Karpas-422 (cell line): ENCODE data around the gene KMT2A. TPM values are rescaled to one million over a fixed set of nuclear protein-coding genes. Genes with fewer than 3 reads are reported as not detected.
A peak's percentile ranks its signal among the peaks of the same experiment; 100 is the strongest.
"Not testable (repeated sequence)": the region's sequence is repeated elsewhere in the genome, so short reads cannot be mapped to it uniquely, and the experiment has no call there.

Experiments
- DNase-seq: peaks from one replicate; pipeline ENCODE4 v3.0.0-alpha.2; 2015
- H2AFZ ChIP-seq: fragments of 200-600 bp; sonication (generic); 2 replicates; pipeline ENCODE4 v1.6.1; 2014; ENCODE audit warnings: antibody characterized with exemption, low read length, mixed read lengths
- H3K27ac ChIP-seq: fragments of 200-600 bp; sonication (generic); 2 replicates; pipeline ENCODE4 v1.5.1; 2014; ENCODE audit warnings: mild to moderate bottlenecking, low read length, moderate library complexity
- H3K27me3 ChIP-seq: fragments of 200-600 bp; sonication (generic); 2 replicates; pipeline ENCODE4 v1.6.1; 2014; ENCODE audit warnings: low read length, mixed read lengths
- H3K36me3 ChIP-seq: fragments of 200-600 bp; sonication (generic); 2 replicates; pipeline ENCODE4 v1.6.1; 2014; ENCODE audit warnings: low read length, mixed read lengths; ENCODE audit not compliant: insufficient read depth
- H3K4me1 ChIP-seq: fragments of 200-600 bp; sonication (generic); 2 replicates; pipeline ENCODE4 v1.6.1; 2014; ENCODE audit warnings: mild to moderate bottlenecking, low read length, mixed read lengths
- H3K4me2 ChIP-seq: fragments of 200-600 bp; sonication (generic); 2 replicates; pipeline ENCODE4 v1.6.1; 2014; ENCODE audit warnings: low read length, low read depth, mild to moderate bottlenecking; ENCODE audit not compliant: poor library complexity, severe bottlenecking
- H3K4me3 ChIP-seq: fragments of 200-600 bp; sonication (generic); 2 replicates; pipeline ENCODE4 v1.5.1; 2014; ENCODE audit warnings: mild to moderate bottlenecking, antibody characterized with exemption, low read length, mixed read lengths
- H3K79me2 ChIP-seq: fragments of 200-600 bp; sonication (generic); 2 replicates; pipeline ENCODE4 v1.6.1; 2014; ENCODE audit warnings: mild to moderate bottlenecking, low read length, mixed read lengths
- H3K9ac ChIP-seq: fragments of 200-600 bp; sonication (generic); 2 replicates; pipeline ENCODE4 v1.6.0; 2014; ENCODE audit warnings: low read length
- H3K9me2 ChIP-seq: fragments of 200-600 bp; sonication (generic), shearing (Covaris generic); replicated peaks from 2 replicates; pipeline ENCODE4 v1.6.0; 2014; ENCODE audit warnings: mild to moderate bottlenecking, low read length, moderate library complexity; ENCODE audit not compliant: insufficient read depth
- H3K9me3 ChIP-seq: fragments of 300-700, 200-600 bp; sonication (generic); 2 replicates; pipeline ENCODE4 v1.6.1; 2014; ENCODE audit warnings: low read length, mixed read lengths
- H4K20me1 ChIP-seq: fragments of 200-600 bp; sonication (generic); 2 replicates; pipeline ENCODE4 v1.6.1; 2014; ENCODE audit warnings: mild to moderate bottlenecking, antibody characterized with exemption, low read length, low read depth; ENCODE audit not compliant: insufficient read depth
- total RNA-seq: library from RNA; depleted of rRNA; stranded (reverse); fragments of >200 nt; shearing (Covaris generic); gene quantifications from 2 replicates; pipeline ENCODE4 v1.2.3, GENCODE V29; 2014; ENCODE audit warnings: low replicate concordance; rRNA removed

Gene KMT2A
- 37.6 and 40.7 TPM in 2 replicates for total RNA-seq

GRCh38 chr11:118435893-118436624, at the start of gene KMT2A:
Gene KMT2A, plus strand, starts transcription at chr11:118436492. Its CDS starts 21 bp downstream, at chr11:118436513.
- no peaks in the 10 kb centered on the region for H3K9me3 ChIP-seq
- H3K9ac ChIP-seq: peak within 1 kb of the TSS; percentile 90
- DNase-seq: peak; percentile 94
- peaks cover 6% of the 10 kb centered on the region; the same call in 1 of the 2 replicates for H3K36me3 ChIP-seq
- H3K4me2 ChIP-seq: peak within 1 kb of the TSS; percentile 92
- H3K27me3 ChIP-seq: no peaks in the 10 kb centered on the region
- H2AFZ ChIP-seq: no peak within 1 kb of the TSS
- H3K79me2 ChIP-seq: peaks cover 45% of the 10 kb centered on the region
- H4K20me1 ChIP-seq: peaks cover 11% of the 10 kb centered on the region; the same call in 1 of the 2 replicates
- peak within 1 kb of the TSS; percentile 83 for H3K4me3 ChIP-seq
- peak within 1 kb of the TSS; percentile 93 for H3K27ac ChIP-seq
- H3K9me2 ChIP-seq: no peaks in the 10 kb centered on the region
- peaks cover 48% of the 10 kb centered on the region for H3K4me1 ChIP-seq

DNA sequence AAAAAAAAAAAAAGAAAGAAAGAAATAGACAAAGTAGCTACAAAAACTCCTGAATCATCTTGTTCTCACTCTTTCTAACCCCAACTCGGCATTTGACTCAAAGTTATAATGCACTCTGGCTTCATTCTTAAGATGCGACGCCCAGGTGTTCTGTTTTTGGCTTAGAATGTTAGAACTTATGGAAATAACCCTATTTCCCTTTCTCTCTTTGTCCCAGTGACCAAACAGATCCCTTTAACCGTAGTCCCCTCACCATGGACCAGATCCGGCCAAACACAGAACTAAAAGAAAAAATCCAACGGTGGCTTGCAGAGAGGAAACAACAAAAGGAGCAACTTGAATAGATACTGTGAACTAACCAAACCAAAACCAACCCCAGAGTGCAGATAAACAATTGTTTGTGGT, 40.2 kb upstream of the KMT2A start:
- H2AFZ ChIP-seq: no peak overlapping the region
- no peaks in the 10 kb centered on the region for H3K9me3 ChIP-seq
- no peak for DNase-seq
- no peak overlapping the region for H3K4me2 ChIP-seq
- H3K79me2 ChIP-seq: 0 out of 2 replicates have a peak, but pooled peaks cover 4% of the 10 kb centered on the region
- no peaks in the 10 kb centered on the region for H4K20me1 ChIP-seq
- H3K4me3 ChIP-seq: no peak overlapping the region
- peaks cover 9% of the 10 kb centered on the region; the same call in 1 of the 2 replicates for H3K36me3 ChIP-seq
- H3K9me2 ChIP-seq: no peaks in the 10 kb centered on the region
- no peak overlapping the region for H3K9ac ChIP-seq
- no peaks in the 10 kb centered on the region for H3K27me3 ChIP-seq
- peaks cover 16% of the 10 kb centered on the region for H3K4me1 ChIP-seq
- no peak overlapping the region for H3K27ac ChIP-seq

DNA sequence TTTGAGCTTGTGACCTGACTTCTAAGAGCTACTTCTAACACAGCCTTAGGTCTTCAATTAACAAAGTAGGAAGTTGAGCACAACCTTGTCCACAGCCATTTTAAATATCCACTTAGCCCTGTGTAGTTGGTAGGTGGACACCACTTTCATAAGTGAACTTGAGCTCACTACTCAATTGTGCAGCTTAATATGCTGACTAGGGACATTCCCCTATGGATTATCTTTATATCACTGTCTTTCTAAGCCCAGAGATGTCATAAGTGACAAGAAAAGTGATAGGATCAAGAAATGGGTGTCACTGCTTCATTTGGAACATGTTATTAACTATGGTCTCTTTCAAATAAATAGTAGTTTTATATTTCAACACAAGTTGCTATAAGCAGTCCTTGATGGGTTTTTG, 38.8 kb upstream of the KMT2A start:
- peaks cover 9% of the 10 kb centered on the region; the same call in 1 of the 2 replicates for H4K20me1 ChIP-seq
- H2AFZ ChIP-seq: no peak overlapping the region
- H3K27ac ChIP-seq: peak overlapping the region; percentile 41; the same call in 1 of the 2 replicates
- no peaks in the 10 kb centered on the region for H3K27me3 ChIP-seq
- peaks cover 6% of the 10 kb centered on the region; the same call in 1 of the 2 replicates for H3K36me3 ChIP-seq
- peaks cover 14% of the 10 kb centered on the region for H3K79me2 ChIP-seq
- H3K4me3 ChIP-seq: no peak overlapping the region
- peaks cover 18% of the 10 kb centered on the region for H3K4me1 ChIP-seq
- no peak overlapping the region for H3K4me2 ChIP-seq
- no peaks in the 10 kb centered on the region for H3K9me2 ChIP-seq
- no peaks in the 10 kb centered on the region for H3K9me3 ChIP-seq
- H3K9ac ChIP-seq: no peak overlapping the region
- DNase-seq: no peak

DNA sequence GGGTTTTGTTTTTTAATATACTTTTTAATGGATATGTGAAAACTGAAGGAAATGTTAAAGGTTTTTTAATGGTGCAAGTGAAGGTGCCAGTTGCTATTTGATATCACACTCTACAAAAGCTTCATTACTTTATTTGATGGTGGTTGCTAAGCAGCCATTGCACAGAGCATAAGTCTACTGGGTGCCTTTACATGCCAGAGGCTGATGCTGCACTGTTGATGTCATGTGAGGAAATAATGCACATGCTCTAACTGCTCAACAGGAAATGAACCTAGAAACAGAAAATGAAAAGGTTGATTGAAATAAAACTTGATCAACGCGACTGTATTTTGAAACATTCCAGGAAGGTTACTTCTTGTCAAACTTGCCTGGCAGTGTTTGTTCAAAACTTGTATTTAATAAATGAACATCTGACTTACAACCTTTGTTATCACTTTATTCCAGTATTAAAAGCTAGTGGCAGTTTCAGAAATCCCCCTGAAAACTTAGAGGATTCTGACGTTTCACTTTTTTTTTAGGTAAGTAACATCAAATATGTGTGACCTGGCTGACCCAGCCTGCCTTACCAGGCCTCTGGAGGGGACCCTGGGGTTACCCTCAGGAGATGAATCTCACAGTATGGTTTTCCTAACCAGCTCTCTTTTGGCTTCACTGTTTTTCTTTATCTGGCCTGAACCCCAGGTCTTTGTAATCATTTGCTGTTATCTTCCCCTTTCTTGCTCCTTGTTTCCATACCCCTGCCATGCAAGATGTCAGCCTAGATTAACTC, 37.3 kb upstream of the KMT2A start:
- Histone ChIP-seq H4K20me1 (peaks cover 10% of the 10 kb centered on the region; the same call in 1 of the 2 replicates), H3K4me1 (peaks cover 29% of the 10 kb centered on the region), H3K36me3 (peaks cover 3% of the 10 kb centered on the region; the same call in 1 of the 2 replicates), H2AFZ (no peak overlapping the region), H3K27ac (peak overlapping the region; percentile 41), H3K9ac (no peak overlapping the region), H3K9me3 (no peaks in the 10 kb centered on the region), H3K27me3 (no peaks in the 10 kb centered on the region), H3K4me2 (no peak overlapping the region), H3K4me3 (no peak overlapping the region), H3K9me2 (no peaks in the 10 kb centered on the region), H3K79me2 (peaks cover 29% of the 10 kb centered on the region)
- peak; percentile 52 for DNase-seq

- Histone ChIP-seq H3K9ac (peak within 1 kb of the TSS; percentile 91), H3K27me3 (no peaks in the 10 kb centered on the region), H3K9me2 (no peaks in the 10 kb centered on the region), H3K36me3 (peaks cover 7% of the 10 kb centered on the region; the same call in 1 of the 2 replicates), H3K79me2 (peaks cover 52% of the 10 kb centered on the region), H3K27ac (peak within 1 kb of the TSS; percentile 86), H4K20me1 (peaks cover 10% of the 10 kb centered on the region; the same call in 1 of the 2 replicates), H3K4me1 (peaks cover 29% of the 10 kb centered on the region), H3K4me2 (peak within 1 kb of the TSS; percentile 78), H3K4me3 (peak within 1 kb of the TSS; percentile 96), H2AFZ (peak within 1 kb of the TSS; percentile 66; the same call in 1 of the 2 replicates), H3K9me3 (no peaks in the 10 kb centered on the region)
- DNase-seq: peak; percentile 93
Measured at GRCh38 chr11:118401151-118401879, 35.0 kb upstream of the KMT2A start, which contains the start of gene ATP5MG. Gene ATP5MG, plus strand, starts transcription at chr11:118401606. Its CDS starts 60 bp downstream, at chr11:118401666.

DNA sequence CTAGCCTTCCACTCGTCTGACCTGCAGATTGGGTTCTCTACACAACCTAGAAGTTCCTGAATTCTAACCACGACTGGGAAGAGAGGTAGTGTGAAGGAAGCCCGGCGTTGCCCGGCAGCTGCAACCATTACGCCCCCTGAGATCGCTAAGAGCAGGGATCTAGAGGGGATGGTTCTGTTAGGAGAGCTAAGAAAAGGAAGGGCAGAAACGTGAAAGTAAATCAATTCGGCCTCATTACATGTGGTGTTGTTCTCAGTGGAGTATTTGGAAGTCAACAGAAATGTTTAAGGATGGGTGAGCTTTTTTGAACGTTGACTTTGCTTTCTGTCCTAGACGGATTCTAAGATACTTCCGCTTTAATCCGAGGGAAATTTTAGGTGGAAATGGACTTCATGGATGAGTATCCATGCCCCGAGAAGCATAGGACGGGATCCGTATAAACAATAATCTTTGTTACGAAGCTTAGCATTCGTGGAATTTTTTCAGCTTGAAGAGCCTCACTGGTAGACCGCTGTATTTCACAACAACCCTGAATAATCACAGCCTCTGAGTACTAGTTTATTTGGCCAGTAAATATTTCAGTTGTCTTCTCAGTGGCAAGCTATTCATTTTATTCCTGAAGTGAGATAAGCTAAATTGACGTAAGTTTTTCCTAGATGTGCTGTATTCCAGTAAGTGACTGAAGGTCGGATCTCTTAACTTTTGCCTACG, 34.3 kb upstream of the KMT2A start:
- H3K27ac ChIP-seq: peak overlapping the region; percentile 86
- H3K27me3 ChIP-seq: no peaks in the 10 kb centered on the region
- H3K4me3 ChIP-seq: peak overlapping the region; percentile 96
- no peaks in the 10 kb centered on the region for H3K9me2 ChIP-seq
- peaks cover 10% of the 10 kb centered on the region; the same call in 1 of the 2 replicates for H4K20me1 ChIP-seq
- H3K9ac ChIP-seq: peak overlapping the region; percentile 91
- peaks cover 60% of the 10 kb centered on the region for H3K79me2 ChIP-seq
- no peak for DNase-seq
- peak overlapping the region; percentile 78 for H3K4me2 ChIP-seq
- peaks cover 29% of the 10 kb centered on the region for H3K4me1 ChIP-seq
- no peak overlapping the region for H2AFZ ChIP-seq
- no peaks in the 10 kb centered on the region for H3K9me3 ChIP-seq
- H3K36me3 ChIP-seq: peaks cover 5% of the 10 kb centered on the region; the same call in 1 of the 2 replicates

DNA sequence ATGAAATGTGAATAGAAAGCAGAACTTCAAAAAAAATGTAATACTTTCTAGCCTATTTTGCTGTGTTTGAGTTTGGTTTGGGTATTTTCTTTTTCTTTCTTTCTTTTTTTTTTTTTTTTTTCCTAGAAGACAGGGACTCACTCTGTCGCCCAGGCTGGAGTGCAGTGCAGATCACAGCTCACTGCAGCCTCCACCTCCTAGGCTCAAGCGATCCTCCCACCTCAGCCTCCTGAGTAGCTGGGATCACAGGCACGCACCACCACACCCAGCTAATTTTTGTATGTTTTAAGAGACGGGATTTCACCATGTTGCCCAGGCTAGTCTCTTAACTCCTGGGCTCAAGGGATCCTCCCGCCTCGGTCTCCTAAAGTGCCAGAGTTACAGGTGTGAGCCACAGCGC, 33.7 kb upstream of the KMT2A start:
- Histone ChIP-seq H3K4me3 (peak overlapping the region; percentile 96), H3K79me2 (peaks cover 65% of the 10 kb centered on the region), H4K20me1 (peaks cover 10% of the 10 kb centered on the region; the same call in 1 of the 2 replicates), H3K4me2 (peak overlapping the region; percentile 78), H3K36me3 (peaks cover 10% of the 10 kb centered on the region; the same call in 1 of the 2 replicates), H3K4me1 (peaks cover 29% of the 10 kb centered on the region), H3K9ac (peak overlapping the region; percentile 91)
- not testable (repeated sequence) for H2AFZ ChIP-seq, H3K27me3 ChIP-seq, DNase-seq, H3K9me2 ChIP-seq, H3K9me3 ChIP-seq, H3K27ac ChIP-seq
